EH (cell line): ENCODE results near the gene DYNLT4.
A peak's percentile ranks its signal among the peaks of the same experiment; 100 is the strongest.
"Not testable (repeated sequence)": the region's sequence is repeated elsewhere in the genome, so short reads cannot be mapped to it uniquely, and the experiment has no call there.

Experiments used
- DNase-seq: peaks from one replicate; pipeline ENCODE4 v3.0.0-alpha.2; 2015; ENCODE audit warnings: low read depth

Gene DYNLT4

GRCh38 chr1:44788120-44788860 lies 18.9 kb downstream of the DYNLT4 start, which contains the start of gene BEST4:
Gene BEST4, minus strand, starts transcription at chr1:44788170. Its CDS starts 465 bp downstream, at chr1:44787705.
- DNase-seq = no peak

- no peak for DNase-seq
These were observed 19.6 kb downstream of the DYNLT4 start for GRCh38 chr1:44787506-44787905.

- DNase-seq = no peak
These were observed 20.2 kb downstream of the DYNLT4 start for GRCh38 chr1:44786841-44787426.

- peak; percentile 58 for DNase-seq
These were observed 20.9 kb downstream of the DYNLT4 start for GRCh38 chr1:44786138-44786840.

DNA sequence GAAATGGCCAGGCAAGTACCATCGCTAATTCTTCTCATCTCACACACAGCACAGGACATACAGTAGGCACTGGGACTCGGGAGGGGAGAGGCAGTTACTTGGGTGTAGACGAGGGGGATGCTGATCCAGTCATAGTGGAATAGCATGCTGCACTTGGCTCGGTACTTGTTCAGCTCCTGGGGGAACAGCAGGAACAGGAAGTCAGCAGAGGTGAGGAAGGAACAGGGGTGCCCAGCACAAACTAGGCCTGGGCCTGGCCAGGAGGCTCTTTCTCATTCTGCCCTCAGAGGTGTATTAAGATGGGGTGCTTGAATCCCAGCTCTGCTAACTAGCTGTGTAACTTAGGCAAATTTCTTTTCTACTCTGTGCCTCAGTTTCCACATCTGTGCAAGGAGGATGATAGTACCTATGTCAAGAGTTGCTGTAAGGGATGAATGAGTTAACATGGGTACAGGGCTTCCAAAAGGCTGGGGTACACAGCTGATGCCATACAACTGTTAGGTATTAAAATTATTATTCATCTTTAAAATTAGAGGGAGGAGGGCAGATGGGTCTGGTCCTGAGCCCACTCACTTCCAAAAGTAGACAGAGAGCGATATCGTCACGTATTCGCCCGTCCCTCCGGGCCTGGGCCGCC lies 21.5 kb downstream of the DYNLT4 start:
- DNase-seq = no peak

DNA sequence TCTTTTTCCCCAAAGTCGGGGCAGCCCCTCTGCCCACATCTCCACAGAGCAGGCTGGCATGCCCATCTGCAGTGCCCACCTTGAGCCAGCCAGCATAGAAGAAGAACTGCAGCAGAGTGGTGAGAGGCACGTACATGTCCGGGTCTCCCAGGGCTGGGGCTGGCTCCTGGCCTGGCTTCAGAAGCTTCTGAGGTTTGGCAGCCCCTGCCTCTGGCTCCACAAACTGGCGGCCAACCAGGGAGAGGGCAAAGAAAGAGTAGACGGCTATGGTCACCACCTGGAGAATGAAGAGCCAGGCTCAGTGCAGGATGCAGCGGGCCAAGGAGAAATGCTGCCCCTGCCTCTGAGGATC lies 22.1 kb downstream of the DYNLT4 start:
- DNase-seq = no peak

DNA sequence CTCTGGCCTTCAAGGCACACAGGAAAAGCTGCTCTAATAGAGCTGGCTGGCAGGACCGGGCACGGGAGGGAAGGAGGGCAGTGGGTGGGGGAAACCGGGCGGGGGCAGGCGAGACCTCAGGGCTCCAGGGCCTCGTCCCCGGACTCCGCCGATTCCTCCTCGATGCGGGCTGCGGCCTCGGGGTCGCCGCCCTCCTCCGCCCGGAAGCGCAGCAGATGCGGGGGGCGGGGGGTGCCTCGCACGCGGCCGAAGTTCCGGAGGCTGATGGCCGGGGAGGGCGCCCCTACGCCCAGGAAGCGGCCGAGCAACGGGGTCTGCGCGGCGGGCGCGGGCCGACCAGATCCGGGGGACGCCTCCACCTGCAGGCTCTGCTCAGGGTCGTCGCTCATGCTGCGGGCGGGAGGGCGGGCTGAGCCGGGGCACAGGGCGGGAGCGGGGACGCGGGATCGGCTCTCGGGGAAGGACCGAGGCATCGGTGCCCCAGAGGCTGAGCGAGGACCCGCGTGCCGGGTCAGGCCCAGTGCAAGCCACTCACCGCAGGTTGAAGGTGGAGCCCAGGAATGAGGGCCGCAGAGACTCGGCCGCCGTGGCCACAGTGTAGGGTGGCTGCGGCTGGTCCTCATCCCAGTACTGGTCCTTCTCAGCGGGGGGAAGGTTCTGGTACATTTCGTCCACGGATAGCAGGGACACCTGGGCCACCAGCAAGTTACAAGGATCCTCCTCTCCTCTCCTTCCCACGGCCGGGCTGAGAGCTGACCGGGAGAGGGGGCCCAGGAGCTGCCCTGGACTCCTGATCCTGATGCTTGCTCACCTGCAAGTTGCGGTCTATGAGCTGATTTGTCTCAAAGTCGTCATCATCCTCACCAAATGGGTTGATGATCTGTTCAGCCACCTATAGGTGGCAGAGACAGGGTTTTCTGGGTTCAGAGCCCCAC lies 22.8 kb downstream of the DYNLT4 start:
- DNase-seq = peak; percentile 28

GRCh38 chr1:44783697-44784093 lies 23.5 kb downstream of the DYNLT4 start:
- no peak for DNase-seq

- no peak for DNase-seq
These were observed 26.5 kb downstream of the DYNLT4 start for GRCh38 chr1:44780583-44781121.

GRCh38 chr1:44778705-44779576 lies 28.2 kb downstream of the DYNLT4 start:
- DNase-seq = no peak

GRCh38 chr1:44777969-44778635 lies 29.0 kb downstream of the DYNLT4 start:
- no peak for DNase-seq

GRCh38 chr1:44777547-44777946 lies 29.6 kb downstream of the DYNLT4 start:
- DNase-seq = no peak

- no peak for DNase-seq
These were observed 30.5 kb downstream of the DYNLT4 start for GRCh38 chr1:44776730-44777068.

GRCh38 chr1:44775930-44776729 lies 31.0 kb downstream of the DYNLT4 start:
- peak; percentile 24 for DNase-seq

- DNase-seq = peak; percentile 94
These were observed 31.8 kb downstream of the DYNLT4 start, which contains the start of gene RPS8 for GRCh38 chr1:44775078-44775929. Gene RPS8, plus strand, starts transcription at chr1:44775540. Its CDS starts 57 bp downstream, at chr1:44775597.

DNA sequence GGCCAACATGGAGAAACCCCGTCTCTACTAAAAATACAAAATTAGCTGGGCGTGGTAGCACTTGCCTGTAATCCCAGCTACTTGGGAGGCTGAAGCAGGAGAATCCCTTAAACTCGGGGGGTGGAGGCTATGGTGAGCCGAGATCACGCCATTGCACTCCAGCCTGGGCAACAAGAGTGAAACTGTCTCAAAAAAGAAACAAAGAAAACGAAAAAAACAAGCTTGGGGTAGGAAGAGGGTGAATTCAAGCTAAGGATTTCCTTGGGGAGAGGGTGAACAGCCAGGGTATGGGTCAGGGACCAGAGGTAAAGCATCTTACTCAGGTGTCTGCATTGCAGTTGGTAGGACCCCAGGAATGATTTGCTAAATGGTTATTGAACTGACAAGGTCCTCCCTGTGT lies 40.7 kb downstream of the DYNLT4 start:
- DNase-seq = not testable (repeated sequence)

DNA sequence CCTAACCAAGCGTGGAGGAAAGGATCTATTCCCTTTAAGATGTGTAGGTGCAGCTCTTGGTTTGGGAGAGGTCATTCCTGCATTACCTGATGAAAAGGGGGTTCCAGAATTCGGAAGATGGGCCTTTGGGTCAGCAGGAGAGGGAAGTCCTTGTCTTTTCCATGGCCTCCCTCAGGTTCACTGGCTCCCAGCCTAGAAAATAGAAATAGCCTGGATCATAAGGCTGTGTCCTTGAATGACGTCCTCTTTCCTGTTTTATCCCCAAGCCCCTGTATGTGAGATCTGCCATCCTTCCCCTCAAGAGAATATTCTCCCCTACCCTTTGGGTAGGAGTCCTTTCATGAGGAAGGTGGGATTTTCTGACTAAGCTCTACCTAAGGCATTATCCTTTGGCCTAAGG lies 46.3 kb downstream of the DYNLT4 start:
- no peak for DNase-seq

DNA sequence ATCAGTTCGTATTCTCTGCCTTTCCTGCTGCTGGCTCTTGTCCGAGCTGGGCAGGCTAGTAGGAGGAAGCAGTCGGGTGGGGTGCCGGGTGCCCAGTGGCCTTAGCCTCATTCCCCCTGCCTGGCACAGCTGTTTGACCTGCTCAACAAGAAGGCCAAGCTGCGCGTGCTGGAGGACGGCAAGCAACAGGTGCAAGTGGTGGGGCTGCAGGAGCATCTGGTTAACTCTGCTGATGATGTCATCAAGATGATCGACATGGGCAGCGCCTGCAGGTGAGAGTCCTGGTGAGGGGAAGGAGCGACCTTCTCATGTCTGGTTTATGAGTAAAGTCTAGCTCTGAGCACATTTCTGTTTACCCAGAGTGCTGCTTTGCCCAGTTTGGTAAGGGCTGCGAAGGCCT lies 48.1 kb downstream of the DYNLT4 start:
- DNase-seq = no peak
